ENCODE results near the gene BTAF1. TPM values are rescaled to one million over a fixed set of nuclear protein-coding genes. Genes with fewer than 3 reads are reported as not detected.

The BTAF1 gene
- total and polyA plus RNA-seq, 12 donors, result 7.8 to 55.5 (median 21.3) TPM

- TF ChIP-seq POLR2A (IDR thresholded peaks at IDR 0.05) (no peak), CTCF (IDR thresholded peaks at IDR 0.05) (no peak)
- Histone ChIP-seq H3K4me1 (replicated peaks in 1 of 2) (peaks cover 0 to 12% of the 10 kb centered on the region in 2 donors), H3K27me3 (no peaks in the 10 kb centered on the region), H3K4me3 (no peak overlapping the region), H3K27ac (peak overlapping the region in 3 of 5 donors; percentile 8 to 48 (median 28)), H3K9me3 (replicated peaks in 1 of 3) (no peaks in the 10 kb centered on the region), H3K36me3 (replicated peaks in 1 of 2) (no peaks in the 10 kb centered on the region)
- intact Hi-C loops (cut with DNase I), result no loop called here
- 2 to 11% (median 5%) methylated on average over 2 of the region's 2 CpGs for WGBS, 4 donors
- peak in 6 of 7 donors; percentile 51 to 66 (median 58) for DNase-seq
Observed at GRCh38 chr10:91901784-91902677, 21.5 kb upstream of the BTAF1 start.

- H3K27me3 ChIP-seq, result no peaks in the 10 kb centered on the region
- no peaks in the 10 kb centered on the region for H3K9me3 ChIP-seq (replicated peaks in 1 of 3)
- no peaks in the 10 kb centered on the region for H3K36me3 ChIP-seq (replicated peaks in 1 of 2)
- no peak overlapping the region for H3K27ac ChIP-seq
- no peak overlapping the region for H3K4me3 ChIP-seq
- intact Hi-C loops (cut with DNase I), result loop anchor here in 1 of 2 donors (5.0 kb wide), 1 partner anchor 150 kb away; no protein-coding TSS in a partner anchor
- no peak for DNase-seq
- no peak for TF ChIP-seq CTCF (IDR thresholded peaks at IDR 0.05)
- peaks cover 0 to 17% of the 10 kb centered on the region in 2 donors for H3K4me1 ChIP-seq (replicated peaks in 1 of 2)
- 82 to 92% (median 88%) methylated on average over 5 of the region's 5 CpGs for WGBS, 4 donors
Observed at GRCh38 chr10:91907033-91907594, 16.5 kb upstream of the BTAF1 start.

- TF ChIP-seq CTCF (IDR thresholded peaks at IDR 0.05), result no peak
- no peak for TF ChIP-seq POLR2A (IDR thresholded peaks at IDR 0.05)
- Histone ChIP-seq H3K4me3 (peak overlapping the region; percentile 10 to 69 (median 44)), H3K4me1 (replicated peaks in 1 of 2) (peaks cover 0 to 11% of the 10 kb centered on the region in 2 donors), H3K36me3 (replicated peaks in 1 of 2) (no peaks in the 10 kb centered on the region), H3K27ac (peak overlapping the region in 3 of 5 donors; percentile 1 to 79 (median 36)), H3K27me3 (no peaks in the 10 kb centered on the region), H3K9me3 (replicated peaks in 1 of 3) (no peaks in the 10 kb centered on the region)
- intact Hi-C loops (cut with DNase I), result loop anchor here in 1 of 2 donors (5.0 kb wide), 1 partner anchor 151 kb away; no protein-coding TSS in a partner anchor
- DNase-seq, result no peak
- 3 to 14% (median 5%) methylated on average over 7 to 18 of the region's 18 CpGs for WGBS, 4 donors
Observed at GRCh38 chr10:91907914-91908336, 15.6 kb upstream of the BTAF1 start.
